HG02852 (cell line): ENCODE results near the gene SYS1.
"Not testable (repeated sequence)": the region's sequence is repeated elsewhere in the genome, so short reads cannot be mapped to it uniquely, and the experiment has no call there.

Source experiments
- ATAC-seq: cut with Tn5 transposase; IDR thresholded peaks from one replicate; pipeline ENCODE4 v1.9.1; 2021; ENCODE audit warnings: mild to moderate bottlenecking, moderate library complexity; ENCODE audit not compliant: unreplicated experiment

The SYS1 gene

DNA sequence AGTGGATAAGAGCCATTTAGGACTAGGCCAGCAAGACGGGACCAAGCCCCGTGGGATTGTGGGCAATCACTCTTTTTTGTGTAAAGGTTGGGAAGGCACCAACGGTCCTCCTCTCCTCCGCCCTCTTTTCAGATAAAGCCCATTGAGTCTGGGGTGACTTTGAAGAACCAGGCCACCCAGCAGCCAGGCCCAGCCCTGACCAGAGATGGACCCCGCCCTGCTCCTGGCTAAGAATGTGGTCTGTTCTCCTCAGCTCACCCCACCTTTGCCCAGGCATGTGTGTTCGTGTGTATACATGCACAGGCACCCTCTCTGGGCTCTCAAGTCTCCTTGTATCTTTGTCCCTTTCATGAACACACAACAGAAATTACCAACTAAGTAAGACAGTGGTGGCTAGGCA, 23.9 kb upstream of the SYS1 start:
- no peak for ATAC-seq

DNA sequence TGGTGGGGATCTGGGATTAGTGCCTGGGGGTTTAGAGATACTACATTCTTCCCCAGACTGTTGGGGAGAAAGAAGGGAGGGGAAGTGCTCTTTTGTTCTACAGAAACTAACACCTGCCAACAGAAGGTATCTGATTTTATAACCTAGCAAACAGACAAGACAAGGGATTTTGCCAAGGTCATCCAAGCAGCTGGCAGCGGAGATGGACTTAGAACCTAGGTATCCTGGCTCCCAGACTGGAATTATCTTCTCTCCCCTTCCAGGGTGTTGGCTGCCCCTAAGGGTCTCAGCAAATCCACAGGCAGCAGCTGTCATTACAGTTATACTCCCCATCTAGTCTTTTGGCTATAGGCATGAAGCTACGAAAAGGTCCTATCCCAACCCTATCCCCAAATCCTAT, 23.2 kb upstream of the SYS1 start:
- no peak for ATAC-seq

DNA sequence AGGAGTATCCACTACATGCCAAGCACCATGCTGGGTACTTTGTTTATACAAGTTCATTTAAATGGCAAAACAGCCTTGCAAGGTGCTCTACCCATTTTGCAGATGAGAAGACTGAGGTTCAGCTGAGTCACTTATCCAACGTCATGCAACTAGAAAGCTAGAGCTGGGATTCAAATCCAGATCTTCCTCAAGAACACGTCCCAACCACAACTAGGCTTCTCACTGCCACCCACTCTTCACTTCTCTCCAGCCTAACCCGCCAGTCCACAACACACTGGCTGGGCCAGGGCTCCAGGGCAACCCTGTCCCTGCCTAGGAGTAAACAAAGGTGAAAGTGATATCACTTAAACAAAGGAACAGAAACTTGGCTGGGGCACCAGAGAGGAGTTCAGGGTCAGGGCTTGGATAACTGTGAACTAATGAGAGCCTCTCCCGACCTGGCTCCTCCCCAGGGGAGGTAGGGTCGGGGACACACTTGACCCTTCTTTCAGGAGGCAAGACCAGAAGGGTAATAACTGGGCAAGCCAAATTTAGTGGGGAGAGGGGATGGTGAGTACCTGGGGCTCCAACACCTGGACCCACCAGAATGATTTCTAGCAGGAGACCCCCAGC, 22.6 kb upstream of the SYS1 start:
- no peak for ATAC-seq

DNA sequence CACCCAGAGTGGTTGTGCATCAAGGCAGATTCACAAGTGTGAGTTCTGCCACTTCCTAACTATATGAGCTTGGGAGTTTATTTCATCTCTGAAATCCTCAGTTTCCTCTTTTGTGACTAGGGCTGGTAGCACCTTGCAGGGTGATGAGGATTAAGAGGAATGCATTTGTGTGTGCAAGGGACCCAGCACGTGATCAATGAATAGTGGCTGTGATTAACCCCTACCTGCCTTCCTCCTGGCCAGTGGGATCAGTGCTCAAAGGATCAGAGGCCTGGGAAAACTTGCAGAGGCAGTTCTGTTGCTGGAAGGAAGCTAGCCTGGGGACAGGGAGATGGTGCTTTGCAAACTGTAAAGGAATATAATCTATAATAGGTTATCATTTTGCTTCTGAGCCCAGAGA, 22.0 kb upstream of the SYS1 start:
- ATAC-seq = no peak

DNA sequence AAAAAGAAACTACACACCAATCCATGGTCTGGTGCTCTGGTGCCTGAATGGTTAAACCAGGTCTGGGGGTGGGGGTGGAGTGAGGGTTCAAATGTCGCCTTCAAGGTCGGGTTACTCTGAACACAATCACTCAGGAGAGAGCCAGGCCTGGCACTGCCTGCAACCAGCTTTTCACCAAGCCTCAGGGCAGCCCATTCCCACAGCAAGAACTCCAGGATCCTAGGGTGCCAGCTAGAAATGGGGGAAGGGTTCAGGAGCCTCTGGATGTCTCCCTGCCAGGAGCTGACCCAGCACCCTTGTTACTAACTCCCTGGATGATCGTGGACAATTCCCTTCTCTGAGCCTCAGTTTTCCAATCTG, 21.4 kb upstream of the SYS1 start:
- ATAC-seq = no peak

DNA sequence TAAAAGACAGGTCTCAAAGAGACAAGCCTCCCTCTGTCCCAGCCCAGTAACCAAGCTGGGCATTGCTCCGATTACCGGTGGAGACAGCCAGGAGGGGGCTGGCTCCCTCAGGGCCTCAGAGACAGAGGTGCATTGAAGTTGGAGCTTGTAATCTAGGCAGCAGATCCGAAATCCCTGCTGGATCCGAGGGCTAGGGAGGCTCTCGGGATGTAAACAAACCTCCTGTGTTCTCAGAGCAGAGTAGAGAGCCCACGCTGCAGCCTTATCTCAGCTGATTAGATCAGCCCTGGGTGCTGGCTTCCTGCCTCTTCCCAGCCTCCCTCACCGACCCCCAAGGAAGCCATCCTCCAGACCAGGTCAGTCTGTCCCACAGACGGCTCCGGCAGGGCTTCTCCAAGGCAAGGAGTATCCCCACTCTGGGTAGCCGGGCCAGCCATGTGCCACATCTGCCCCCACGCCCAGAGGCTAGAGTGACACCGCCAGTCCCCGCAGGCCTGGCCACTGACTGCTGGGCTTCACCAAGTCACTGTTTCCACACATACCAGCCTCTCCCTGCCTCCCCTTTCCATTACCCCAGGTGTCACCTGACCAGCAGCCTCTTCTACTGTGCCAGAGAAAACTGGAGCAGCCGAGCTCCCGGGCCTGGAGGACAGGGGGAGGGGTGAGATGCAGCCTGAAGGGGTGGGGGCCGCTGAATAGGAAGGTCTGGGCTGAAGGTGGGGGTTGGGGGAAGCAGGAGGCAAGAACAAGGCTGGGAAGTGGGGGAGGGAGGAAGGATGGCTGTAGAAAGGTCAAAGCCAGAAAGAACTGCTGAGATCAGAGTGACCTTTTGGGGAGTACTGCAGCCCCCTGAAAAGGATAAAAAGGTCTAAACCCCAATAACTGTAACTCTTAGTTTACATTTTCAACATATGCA, 20.8 kb upstream of the SYS1 start:
- no peak for ATAC-seq

DNA sequence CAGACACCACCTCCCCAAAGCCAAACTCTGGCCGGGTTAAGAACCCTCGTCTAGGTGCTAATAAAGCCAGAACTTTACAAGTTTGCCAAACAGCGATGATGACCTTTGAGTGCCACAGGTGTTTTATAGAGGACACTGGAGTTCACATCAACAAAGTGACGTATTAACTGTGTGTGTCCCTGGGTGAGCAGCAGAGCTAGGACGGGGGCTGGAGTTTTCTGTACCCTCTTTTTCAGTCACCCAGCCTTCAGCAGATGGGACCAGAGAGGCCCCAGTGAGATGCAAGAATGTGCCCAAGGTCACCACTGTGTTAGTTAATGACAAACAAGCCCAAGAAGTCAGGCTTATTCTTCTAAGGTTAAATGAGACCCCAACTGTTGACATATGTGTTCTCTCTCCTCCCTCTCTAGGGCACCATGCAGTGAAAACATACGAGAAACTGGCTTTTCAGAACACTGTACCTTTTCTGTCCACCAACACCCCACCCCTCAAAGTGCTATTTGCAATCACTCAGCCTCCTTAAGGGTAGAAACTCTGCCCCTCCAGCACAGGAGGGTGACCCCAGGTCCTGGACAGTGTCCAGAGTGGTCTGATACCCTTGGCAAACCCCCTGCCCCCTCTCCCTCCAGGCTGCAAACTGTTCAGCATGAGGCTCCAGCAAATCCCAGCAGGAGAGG, 20.0 kb upstream of the SYS1 start:
- ATAC-seq = no peak

DNA sequence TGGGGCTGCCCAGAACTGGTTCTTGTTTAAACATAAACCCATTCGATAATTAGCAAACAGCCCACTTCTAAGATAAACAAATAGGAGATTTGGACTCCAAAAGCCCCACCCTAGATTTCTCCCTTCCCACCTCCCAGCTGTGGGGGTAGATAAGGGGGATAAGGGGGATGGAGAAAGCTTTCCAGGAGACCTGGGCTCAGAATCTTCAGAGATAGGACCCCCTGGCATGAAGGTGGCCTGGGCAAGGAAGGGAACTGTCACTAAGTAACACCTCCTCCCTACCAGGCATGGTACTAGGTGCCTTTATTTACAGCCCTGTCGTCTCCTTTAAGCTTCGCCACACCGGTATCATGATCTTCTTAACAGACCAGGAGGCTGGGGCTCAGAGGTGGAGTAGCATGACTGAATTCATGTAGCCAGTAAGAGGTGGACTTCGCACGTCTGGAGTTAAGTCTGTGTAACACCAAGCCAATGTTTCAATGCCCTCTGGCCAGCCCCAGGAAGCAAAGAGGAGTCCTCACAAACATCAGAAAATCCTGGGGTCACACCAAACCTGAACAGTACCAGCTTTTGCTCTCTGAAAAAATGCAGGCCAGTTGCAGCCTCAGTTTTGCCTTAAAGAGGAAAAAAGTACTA, 19.3 kb upstream of the SYS1 start:
- ATAC-seq = no peak

DNA sequence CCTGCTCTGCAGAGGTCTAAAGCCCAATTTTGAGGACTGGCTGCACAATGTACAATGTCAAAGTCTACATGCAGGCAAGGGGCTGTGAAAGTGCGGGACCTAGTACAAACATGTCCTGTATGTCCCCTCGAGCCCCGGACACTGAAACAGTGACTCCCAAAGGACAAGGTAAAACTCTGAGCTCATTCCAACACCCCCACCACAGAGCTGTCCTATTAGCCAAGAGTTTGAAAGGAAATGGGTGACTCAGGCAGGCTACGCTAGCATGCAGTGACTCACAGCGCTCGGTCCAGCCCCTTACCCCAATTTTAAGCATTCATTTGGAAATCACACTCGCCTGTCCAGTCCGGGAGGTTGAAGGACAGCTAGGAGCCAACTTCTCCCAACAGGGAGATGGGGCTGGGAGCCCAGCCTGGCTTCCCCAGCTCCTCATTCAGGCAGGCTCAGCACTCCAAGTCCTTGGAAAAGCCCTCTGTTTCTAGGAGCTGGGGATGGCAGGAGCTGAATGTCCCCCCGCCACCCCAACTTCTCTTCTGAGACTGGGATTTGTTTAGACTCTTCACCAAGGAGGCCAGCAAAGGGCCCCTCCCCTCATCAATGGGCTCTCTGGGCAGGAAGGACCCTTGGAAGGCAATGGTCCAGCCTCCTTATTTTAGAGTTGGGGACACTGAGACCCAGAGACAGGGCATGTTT, 18.6 kb upstream of the SYS1 start:
- ATAC-seq = no peak

DNA sequence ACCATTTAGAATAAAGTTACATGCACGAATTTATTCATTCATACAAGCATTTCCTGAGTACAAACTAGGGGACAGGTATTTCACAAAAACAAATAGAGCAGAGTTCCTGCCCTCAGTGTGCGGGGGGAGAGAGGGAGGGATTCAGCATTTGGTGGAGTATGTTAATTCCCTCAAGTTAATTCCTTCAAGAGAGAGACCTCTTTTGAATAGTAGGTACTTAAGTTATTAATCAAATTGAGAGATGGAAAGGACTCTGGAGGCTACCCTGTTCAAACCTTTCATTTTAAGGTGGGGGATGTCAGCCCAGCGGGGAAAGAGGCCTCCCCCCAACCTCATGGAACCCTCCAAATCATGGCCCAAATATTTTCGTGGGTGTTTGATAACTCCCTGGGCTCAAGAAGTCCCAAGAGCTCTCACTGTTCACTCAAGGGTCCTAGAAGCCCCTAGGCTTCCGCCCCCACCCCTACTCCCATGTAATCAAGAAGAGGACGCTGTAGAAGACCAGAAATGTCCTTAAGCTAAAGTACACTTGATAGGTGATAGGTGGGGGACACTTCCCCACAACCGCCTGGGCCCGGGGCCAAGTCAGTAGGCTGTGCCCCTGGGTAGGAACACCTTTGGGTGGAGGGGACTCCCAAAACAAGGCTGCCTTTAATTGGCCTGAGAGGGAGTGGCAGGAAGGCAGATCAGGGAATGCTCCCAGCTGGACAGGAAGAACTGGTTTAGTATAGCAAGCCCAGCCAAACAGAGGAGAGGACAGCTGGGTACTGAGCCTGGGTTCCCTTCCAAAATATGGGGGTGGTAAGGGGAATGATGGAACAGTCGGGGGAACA, 17.6 kb upstream of the SYS1 start:
- no peak for ATAC-seq

DNA sequence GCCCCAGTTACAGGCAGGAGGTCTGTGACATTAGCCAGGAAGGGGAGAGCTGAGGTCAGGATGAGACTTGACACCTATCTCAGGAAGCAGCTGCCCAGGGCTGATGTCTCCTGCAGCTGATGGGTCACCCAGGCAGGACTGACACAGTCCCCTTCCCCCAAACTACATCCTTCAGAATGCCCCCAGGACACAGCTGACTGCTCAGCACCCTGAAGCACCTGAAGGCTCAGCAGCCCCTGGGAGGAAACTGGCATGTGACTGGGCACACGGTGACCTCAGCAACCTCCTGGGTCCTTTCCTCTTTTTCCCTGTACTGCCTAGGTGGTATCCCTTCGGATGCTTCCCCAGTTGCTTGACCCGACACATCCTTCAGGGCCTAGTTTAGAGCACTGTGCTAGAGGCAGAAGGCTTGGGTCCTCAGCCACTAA, 16.7 kb upstream of the SYS1 start:
- ATAC-seq = no peak

DNA sequence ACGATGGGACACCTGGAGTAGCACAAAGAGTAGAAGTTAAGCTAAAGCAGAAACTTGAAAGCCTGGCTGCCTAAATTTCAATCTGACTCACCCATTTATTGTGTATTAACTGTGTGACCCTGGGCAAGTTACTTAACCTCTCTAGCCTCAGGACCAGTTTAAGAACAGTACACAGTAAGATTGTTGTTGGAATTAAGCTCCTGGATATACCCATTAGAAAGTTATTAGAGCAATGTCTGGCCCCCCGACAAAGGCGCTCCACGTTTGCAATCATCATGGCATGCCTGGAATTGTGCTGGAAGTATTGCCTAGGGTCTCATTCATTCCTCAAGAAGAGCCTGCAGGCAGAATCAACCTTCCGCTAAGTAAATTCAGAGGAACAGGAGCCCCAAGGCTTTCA, 16.1 kb upstream of the SYS1 start:
- no peak for ATAC-seq

DNA sequence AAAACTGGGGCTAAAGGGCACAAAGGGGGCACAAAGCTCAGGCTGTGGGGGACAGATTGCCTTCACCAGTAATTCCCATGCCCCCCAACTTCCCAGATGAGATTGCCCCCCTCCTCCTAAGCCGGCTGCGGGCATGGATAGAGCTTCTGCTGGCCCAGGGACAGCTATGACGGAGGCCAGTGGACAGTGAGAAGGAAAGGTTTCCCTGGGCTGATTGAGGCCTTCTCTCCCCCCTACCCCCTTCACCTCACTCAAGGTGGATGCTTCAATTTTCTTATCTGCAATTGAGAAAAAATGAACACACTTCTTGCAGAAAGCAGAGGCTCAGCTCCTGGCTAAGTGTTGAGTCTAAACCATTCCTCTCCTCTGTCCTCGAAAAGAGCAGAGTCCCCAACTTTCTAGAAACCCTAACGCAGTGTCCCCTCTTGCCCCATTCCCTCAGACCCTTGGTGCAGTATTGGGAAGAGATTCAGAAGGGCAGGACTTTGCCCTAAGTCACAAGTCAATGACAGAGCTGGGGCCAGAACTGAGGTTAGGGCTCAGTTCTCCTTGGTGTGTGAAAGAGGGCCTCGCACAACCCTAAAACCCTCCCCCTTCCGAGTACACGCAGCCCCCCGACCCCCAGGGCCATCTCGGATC, 15.5 kb upstream of the SYS1 start:
- ATAC-seq = no peak

DNA sequence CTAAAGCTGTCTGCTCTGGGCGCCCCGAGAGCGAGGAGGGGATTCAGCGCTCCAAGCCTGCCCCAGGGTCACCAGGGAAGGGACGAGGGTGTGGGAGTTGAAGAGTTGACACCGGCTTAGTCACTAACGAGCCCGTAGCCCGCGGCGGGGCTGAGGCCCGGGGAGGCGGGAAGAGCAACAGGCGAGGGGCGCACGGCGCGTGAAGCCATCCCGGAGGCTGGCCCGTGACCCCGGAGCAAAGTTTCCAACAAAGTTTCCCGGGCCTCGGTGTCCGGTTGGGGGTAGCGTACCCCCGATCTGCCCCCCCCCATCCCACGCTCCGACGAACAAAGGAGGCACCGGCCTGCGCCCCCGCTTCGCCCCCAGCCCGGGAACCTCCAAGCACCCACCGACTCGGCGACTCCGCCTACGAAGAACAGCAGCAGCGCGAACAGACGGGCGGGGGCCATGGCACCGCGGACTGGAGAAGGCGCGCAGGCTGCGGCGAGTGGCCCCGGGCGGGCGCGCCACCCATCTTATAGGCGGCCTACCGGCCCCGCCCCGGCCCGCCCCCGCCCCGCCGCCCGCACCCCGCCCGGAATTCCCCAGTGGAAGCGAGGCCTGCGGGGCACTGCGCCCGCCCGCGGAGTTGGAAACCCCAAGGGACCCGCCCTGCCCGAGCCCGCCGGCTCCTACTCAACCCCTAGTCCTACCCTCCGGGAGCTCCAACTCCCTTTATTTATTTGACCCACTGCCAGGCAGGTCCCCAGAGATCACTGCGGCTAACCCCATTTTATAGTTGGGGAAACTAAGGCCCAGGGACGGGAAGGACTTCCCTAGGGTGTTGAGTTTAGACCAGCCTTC, 14.8 kb upstream of the SYS1 start, which contains the start of gene SDC4:
SDC4 (minus strand) TSS at position 489 of the 843 bp plus-strand sequence; CDS start at position 449, 40 bp downstream.
- ATAC-seq = no peak

DNA sequence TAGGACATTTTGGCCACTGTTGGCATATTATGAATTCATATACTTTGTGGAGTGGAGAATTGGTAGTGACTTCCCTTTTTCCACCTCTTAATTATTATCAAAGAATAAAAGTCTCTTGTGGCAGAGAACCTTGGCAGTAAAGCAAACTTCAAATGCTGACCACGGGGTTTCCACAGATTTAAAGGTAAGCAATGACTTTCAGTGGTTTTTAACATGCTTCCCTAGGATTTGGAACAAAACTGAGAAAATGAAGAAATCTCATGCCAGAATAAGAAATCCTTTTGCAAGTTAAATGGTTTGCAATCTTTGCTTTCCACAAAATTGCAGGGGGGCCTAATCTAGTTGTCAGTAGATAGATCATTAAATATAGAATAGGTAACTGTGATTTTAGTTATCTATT, 12.7 kb upstream of the SYS1 start:
- ATAC-seq = no peak

DNA sequence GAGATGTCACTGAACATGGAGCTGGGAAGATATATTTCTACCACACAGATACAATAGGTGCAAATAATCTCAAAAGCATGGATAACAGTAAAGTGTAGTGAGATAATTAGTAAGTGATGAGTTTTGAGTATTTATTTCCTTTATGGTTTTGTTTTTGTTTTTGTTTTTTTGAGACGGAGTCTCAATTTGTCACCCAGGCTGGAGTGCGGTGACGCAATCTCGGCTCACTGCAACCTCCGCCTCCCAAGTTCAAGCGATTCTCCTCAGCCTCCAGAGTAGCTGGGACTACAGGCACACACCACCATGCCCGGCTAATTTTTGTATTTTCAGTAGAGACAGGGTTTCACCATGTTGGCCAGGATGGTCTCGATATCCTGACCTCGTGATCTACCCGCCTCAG, 12.2 kb upstream of the SYS1 start:
- not testable (repeated sequence) for ATAC-seq

DNA sequence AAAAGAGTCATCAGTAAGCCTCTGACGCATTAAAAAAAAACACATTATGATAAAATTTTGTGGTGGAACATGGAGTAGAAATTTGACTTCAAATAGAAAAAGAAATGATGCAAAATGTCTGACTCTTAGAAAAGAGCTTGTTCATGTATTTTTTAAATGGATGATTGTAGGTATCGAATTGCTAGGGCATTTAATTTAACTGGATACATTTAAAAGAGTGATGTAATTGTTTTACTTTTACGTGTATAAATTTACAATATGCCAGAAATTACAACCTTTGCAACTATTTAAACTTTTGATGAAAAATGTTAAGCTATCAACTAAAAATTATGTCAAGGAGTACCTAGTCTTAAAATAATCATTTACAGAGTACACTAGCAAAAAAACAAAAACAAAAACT, 10.2 kb upstream of the SYS1 start:
- ATAC-seq = no peak

DNA sequence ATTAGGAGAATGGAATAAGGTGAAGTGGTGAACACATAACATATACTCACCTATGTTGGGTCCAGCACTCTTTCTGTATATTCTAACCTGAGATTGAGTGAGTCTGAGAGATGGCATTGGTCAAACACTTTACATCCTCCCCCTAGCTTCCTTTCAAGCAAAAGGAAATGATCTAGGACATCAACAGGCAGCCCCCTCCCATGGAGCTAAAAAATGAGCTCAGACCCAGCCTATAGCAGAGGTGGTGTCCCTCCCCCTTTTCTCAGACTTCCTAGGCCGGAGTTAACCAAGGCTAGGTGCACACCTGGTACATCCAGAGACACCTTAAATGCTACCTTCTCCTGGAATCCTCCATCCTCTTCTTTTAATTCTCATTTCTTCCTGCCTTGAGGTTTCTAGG, 9.2 kb upstream of the SYS1 start:
- no peak for ATAC-seq
